Measurements from ENCODE around the gene IGFL4.

DNA sequence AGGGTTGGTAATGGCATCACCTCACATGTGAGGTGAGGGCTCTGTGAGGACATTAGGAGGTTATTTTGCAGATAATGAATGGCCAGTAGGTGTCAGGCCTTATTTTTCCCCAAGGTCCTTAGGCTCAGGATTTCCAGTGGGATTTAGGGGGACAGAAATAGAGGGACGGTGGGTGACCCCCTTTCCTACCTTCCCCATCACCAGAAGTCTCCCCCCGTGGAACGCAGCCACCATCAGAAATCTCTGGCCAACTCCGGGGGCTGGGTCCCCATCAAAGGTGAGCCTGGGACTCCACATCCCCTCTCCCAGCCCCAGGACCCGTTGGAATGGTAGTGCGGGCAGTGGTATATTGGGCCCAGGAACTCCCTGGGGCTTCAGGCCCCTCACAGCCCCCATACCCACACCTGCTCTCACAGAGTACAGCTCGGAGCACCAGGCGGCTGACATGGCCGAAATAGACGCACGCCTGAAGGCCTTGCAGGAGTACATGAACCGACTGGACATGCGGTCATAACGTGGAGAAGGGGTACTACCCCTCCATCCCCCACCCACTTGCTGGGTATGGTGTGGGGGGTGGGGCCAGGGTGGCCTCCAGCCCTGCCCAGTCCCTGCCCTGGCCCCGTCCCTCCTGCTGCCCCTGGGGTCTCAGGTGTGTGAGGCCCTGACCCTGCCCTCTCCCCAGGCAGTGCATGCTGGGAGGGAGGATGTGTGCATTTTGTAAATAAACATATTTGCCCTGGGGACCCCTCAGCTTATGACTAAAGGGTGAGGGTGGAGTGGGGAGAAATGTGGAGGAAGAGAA is 22.7 kb downstream of the IGFL4 start:
- TF ChIP-seq, protein P1, sequence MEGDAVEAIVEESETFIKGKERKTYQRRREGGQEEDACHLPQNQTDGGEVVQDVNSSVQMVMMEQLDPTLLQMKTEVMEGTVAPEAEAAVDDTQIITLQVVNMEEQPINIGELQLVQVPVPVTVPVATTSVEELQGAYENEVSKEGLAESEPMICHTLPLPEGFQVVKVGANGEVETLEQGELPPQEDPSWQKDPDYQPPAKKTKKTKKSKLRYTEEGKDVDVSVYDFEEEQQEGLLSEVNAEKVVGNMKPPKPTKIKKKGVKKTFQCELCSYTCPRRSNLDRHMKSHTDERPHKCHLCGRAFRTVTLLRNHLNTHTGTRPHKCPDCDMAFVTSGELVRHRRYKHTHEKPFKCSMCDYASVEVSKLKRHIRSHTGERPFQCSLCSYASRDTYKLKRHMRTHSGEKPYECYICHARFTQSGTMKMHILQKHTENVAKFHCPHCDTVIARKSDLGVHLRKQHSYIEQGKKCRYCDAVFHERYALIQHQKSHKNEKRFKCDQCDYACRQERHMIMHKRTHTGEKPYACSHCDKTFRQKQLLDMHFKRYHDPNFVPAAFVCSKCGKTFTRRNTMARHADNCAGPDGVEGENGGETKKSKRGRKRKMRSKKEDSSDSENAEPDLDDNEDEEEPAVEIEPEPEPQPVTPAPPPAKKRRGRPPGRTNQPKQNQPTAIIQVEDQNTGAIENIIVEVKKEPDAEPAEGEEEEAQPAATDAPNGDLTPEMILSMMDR (IDR thresholded peaks at IDR 0.05) = no peak
- TF ChIP-seq POLR2A (IDR thresholded peaks at IDR 0.05) = no peak

All from testis (tissue), 2 donors.